SH-SY5Y (cell line): ENCODE data around the gene RAD23A.

Experiments used
- GATA2 ChIP-seq: IDR thresholded peaks from 2 replicates; pipeline ENCODE4 v1.6.1; 2011; ENCODE audit warnings: mild to moderate bottlenecking, low read depth, low read length
- GATA3 ChIP-seq: IDR thresholded peaks from 2 replicates; pipeline ENCODE4 v1.6.1; 2011; ENCODE audit warnings: low read depth, mild to moderate bottlenecking, low read length, moderate library complexity

RAD23A gene

DNA sequence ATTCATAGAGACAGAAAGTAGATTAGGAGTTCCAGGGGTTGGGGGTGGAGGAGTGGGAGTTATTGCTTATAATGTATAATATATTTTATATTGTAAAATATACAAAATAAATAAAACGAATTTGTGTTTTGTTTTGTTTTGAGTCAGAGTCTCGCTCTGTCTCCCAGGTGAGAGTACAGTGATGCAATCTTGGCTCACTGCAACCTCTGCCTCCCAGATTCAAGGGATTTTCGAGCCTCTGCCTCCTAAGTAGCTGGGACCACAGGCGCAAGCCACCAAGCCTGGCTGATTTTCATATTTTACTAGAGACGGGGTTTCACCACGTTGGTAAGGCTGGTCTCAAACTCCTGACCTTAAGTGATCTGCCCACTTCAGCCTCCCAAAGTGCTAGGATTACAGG is 13.8 kb downstream of the RAD23A start:
- TF ChIP-seq GATA3 (no peak), GATA2 (no peak)

DNA sequence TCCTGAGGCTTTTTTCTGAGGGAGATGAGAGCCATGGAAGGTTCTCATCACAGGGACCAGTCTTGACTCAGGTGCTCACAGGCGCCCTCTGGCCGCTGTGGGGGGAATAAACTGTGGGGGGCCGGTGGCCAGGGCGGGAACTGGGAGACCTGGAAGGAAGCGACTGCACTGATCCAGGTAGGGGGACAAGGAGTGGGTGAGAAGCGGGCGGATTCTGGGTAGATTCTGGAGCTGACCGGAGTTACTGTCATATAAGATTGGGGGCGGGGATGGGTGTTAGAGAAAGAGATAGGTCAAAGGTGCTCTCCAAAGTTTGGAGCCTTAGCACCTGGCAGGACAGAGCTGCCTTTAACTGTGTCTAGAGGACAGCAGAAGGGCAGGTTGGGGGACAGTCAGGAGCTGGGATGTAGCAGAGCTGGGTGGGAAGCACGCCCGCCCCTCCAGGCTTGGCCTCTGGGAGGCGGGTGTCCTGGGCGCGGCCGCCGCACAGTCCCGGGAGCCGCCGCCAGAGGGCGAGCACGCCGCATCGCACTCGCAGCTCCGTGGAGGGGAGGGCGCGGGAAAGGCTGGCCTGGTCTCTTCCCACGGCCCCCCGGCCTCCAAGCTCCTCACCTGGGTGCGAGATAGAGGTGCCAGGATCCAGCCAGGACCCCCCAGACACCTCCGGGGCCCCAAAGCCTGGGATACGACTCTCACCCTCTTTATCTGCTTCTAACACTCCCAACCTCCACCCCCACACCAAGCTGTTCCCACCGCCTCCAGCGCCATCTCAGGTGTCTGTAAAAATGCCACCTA is 19.6 kb downstream of the RAD23A start:
- TF ChIP-seq GATA2 (no peak), GATA3 (no peak)

DNA sequence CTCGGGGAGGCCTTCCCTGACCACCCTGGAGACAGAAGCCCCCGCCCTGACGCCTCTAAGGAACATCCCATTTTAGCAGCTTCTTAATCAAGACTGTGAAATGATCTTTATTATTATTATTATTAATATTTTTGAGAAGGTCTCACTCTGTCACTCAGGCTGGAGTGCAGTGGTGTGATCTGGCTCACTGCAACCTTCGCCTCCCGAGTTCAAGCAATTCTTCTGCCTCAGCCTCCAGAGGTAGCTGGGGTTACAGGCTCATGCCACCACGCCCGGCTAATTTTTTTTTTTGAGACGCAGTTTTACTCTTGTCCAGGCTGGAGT is 20.1 kb downstream of the RAD23A start:
- no peak for TF ChIP-seq GATA3
- TF ChIP-seq GATA2: no peak

DNA sequence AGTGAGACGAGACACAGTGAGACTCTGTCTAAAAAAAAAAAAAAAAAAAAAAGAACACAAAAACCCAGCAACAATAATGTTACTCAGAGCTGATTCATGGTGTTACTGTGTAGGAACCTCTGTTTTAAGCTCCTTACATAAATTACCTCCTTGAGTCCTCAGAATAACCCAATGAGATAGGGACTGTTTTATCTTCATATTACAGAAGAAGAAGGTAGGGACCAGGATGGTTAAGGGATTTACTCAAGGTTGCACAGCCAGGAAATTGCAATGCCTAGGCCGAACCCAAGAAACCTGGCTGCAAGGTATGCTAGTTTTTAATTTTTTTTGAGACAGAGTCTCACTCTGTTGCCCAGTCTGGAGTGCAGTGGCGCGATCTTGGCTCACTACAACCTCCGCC is 22.2 kb downstream of the RAD23A start:
- TF ChIP-seq GATA2 (no peak), GATA3 (no peak)

DNA sequence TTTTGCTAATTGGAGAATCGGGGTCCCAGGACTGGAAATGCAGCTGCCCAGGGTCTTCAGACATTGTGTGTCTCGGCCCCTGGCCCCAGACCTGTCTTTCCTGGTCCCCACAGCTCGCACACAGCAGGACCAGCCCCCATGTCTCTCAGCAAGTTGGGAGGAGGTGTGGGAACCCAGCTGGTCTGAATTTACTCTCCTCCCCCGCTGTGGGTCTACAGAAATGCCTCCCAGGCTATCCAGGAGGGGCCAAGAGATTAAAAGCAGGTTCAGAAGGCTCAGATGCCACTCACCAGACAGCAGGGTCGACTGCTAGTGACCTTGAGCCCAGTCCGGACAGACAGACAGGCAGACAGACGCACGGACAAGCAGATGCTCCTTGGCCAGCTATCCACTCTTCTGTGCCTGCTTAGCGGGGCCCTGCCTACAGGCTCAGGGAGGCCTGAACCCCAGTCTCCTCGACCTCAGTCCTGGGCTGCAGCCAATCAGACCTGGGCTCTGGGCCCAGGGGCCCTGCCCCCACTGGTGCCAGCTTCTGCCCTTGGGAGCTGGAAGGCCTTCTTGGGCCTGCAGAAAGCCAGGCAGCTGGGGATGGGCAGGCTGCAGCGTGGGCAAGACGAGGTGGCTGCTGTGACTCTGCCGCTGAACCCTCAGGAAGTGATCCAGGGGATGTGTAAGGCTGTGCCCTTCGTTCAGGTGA is 23.8 kb downstream of the RAD23A start, which contains the start of gene DAND5:
Gene DAND5 (plus strand): TSS at position 285 of the 697 bp plus-strand sequence. CDS start 85 bp downstream, at position 370.
- TF ChIP-seq GATA3 (no peak), GATA2 (no peak)

DNA sequence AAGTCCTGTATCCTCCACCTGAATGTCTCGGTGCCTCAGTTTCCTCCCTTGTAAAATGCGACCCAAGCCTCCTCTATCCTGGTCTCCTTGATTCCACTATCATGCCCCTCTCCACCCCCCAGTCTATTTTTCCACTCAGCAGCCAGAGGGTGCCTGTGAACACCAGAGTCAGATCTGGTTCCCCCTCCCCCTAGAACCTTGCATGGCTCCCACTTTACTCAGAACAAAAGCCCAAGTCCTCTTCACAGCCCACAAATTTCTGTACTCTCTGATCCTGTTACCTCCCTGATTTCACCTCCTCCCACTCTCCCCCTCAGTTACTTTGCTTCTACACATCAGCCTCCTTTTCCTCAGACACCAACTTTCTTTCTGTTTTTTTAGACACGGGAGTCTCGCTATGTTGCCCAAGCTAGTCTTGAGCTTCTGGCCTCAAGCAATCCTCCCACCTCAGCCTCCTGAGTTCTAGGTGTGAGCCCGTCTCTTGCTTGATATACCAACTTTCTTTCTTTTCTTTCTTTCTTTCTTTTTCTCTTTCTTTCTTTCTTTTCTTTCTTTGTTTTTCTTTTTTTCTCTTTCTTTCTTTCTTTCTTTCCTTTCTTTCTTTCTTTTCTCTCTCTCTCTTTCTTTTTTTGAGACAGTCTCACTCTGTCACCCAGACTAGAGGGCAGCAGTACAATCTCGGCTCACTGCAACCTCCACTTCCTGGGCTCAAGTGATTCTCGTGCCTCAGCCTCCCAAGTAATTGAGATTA is 24.6 kb downstream of the RAD23A start:
- TF ChIP-seq GATA3: no peak
- TF ChIP-seq GATA2: no peak

DNA sequence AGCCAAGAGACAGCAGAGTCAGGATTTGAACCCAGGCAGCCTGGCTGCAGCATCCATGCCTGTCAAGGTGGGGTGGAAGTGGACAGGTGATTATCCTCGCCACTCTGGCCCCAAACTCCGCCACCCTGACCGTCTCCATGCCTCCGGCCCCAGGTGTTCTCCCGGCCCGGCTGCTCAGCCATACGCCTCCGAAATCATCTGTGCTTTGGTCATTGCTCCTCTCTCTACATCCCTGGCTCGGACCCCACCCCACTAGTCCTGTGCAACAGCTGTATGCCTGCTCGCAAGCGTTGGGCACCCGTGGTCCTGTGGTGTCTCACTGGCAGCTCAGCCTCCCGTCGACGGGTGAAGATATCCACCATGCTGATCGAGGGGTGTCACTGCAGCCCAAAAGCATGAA is 27.6 kb downstream of the RAD23A start:
- TF ChIP-seq GATA2 (no peak), GATA3 (no peak)

DNA sequence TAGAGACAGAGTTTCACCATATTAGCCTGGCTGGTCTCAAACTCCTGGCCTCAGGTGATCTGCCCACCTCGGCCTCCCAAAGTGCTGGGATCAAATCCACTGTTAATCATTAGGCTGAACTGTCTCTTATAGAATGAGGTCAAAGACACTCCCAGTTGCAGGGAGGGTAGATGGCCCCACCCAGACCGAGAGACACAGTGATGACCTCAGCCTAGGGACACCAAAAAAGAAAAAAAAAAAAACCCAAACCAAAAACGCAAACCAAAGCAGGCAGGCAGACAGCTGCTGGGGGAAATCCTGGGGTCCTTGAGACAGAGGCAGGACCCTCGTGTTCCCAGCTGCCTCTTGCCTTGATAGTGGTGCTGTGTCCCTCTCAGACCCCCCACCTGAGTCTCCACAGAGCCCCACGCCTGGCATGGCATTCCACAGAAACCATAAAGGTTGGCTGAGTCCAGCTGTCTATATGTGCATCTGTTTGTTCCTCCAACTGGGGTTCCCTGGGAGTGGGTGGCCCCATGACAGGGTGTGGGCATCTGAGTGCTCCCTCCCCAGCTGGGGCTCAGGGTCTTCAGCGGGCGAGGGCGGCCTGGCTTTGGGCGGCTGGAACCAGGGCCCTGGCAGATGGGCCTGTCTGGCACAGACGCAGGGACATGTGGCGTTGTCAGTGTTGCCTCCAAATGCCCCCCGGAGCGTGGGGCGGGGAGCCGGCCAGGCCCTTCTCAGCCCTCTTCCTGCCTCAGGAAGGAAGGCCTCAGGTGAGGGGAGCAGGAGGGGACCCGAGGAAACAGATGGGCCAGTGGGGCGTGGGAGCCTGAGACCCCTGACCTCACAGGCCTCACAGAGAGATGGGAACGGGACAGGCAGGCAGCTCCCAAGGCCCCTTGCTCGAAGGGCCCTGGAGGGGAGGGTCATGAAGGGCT is 28.9 kb downstream of the RAD23A start:
- no peak for TF ChIP-seq GATA3
- TF ChIP-seq GATA2: no peak

DNA sequence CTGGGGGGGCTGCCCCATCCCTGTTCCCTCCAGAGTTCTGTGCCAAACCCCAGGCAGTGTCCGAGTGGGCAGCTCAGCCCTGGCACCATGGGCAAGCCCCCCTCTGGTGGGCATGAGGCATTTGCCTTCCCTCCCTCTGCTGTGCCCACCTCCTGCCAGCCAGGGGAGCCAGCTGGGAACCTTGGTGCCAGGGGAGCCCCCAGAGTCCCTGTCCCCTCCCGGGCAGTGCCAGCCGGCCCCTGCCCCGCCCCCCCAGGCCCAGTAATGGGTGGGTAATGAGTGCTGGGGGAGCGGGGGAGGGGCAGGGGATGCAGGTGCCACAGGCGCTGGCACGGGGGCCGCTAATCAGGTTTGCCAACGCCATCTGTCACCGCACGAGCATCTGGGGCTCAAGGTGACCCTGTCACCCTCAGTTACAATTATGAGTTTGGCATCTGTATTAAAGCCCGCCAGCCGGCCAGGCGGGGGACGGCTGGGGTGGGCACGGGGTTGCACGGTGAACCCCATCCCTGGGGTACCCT is 29.6 kb downstream of the RAD23A start:
- TF ChIP-seq GATA3: no peak
- no peak; the same call in 1 of the 2 replicates for TF ChIP-seq GATA2

DNA sequence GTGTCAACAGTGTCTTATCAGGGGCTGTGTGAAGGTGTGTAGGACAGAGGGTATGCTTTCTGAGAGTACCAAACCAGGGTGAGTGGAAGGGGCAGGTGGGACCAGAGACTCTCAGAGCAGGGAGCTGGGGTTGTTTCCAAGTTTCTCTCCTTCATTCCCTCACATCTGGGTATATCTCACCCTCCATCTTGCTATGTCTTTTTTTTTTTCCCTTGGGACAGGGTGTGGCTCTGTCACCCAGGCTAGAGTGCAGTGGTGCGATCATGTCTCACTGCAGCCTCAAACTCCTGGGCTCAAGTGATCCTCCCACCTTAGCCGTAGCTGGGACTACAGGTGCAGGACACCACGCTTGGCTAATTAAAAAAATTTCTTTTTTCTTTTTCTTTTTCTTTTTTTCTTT is 34.3 kb downstream of the RAD23A start:
- TF ChIP-seq GATA2 (no peak), GATA3 (no peak)

DNA sequence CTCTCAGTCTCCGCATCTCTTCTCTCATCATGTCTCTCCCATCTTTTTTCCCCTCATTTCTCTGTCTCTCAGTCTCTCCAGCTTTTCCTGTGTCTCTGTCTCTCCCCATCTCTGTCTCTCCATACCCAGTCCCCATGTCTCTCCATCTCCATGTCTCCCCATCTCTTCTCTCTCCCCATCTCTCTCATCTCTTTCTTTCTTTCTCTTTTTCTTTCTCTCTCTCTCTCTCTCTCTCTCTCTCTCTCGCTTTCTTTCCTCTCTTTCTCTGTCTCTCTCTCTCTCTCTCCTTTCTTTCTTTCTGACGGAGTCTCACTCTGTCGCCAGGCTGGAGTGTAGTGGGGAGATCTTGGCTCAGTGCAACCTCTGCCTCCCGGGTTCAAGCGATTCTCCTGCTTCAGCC is 37.0 kb downstream of the RAD23A start:
- TF ChIP-seq GATA2: no peak

DNA sequence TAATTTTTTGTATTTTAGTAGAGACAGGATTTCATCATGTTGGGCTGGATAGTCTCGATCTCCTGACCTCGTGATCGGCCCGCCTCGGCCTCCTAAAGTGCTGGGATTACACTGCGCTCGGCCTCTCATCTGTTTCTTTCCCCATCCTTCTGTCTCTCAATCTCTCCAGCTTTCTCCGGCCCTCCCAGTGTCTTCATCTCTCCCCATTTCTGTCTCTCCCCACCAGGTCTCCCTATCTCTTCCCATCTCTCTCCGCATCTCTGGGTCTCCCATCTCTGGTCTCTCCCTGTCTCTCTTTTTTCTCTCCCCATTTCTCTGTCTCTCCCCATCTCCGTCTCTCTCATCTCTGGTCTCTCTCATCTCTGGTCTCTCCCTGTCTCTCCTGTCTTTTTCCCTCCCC is 37.4 kb downstream of the RAD23A start:
- no peak for TF ChIP-seq GATA2
- no peak for TF ChIP-seq GATA3

DNA sequence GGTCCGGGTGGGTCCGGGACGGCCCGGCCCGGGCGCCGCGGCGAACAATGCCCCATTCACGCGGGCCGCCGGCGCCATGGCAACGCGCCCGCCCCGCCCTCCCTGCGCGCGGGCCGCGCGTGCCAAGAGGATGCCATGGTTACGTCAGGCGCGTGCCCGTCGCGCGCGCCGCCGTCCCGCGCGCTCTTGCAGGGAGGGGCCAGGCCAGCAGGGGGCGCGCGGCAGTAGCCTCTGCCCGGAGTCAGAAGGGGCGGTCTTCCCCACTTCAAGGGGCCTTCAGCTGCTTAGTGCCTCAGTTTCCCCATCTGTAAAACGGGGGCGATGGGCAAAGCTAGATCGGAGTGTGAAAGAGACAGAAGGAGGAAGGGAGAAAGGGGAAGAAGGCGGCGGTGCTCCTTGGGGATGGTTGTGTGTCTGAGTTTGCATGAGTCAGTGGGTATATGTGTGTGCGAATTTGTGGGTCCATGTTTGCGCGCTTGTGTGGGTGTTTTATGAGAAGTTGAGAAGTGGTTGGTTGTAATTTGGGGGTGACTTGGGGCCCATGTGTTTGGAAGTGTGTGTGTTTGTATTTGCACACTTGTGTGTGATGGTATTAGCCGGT is 38.0 kb downstream of the RAD23A start:
- TF ChIP-seq GATA3: no peak
- TF ChIP-seq GATA2: no peak

DNA sequence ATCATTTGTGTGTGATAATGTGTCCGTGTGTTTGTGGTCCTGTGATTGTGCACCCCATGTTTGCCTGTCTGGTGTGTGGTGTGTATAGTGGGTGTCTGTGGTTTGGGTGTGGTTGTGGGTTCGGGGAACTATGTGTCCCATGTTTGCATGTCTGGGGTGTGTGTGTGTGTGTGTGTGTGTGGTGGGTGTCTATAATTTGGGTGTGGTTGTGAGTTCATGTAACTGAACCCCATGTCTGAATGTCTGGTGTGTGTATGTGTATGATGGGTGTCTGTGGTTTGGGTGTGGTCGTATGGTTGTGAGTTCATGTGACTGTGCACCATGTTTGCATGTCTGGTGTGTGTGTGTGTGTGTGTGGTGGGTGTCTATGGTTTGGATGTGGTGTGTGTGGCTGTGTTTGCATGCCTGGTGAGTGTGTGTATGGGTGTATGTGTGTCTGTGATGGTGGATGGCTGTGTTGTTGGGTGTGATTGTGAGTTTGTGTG is 38.5 kb downstream of the RAD23A start:
- no peak for TF ChIP-seq GATA3
- TF ChIP-seq GATA2: no peak
